Left ventricle myocardium superior (tissue), 1 donor: ENCODE results near the gene KIRREL3. TPM values are rescaled to one million over a fixed set of nuclear protein-coding genes. Genes with fewer than 3 reads are reported as not detected.
A peak's percentile ranks its signal among the peaks of the same experiment; 100 is the strongest.
"Not testable (repeated sequence)": the region's sequence is repeated elsewhere in the genome, so short reads cannot be mapped to it uniquely, and the experiment has no call there.

ENCODE experiments used
- ATAC-seq: fragments of 200-7000 bp; cut with Tn5 transposase; one replicate; pipeline ENCODE4 v1.9.1; 2020; ENCODE audit warnings: mild to moderate bottlenecking, moderate library complexity
- DNase-seq: peaks from one replicate; pipeline ENCODE4 v3.0.0-alpha.2; 2020
- intact Hi-C: fragments of 100-400 bp; cut with micrococcal nuclease; formaldehyde crosslinking; loops from one replicate; pipeline ENCODE4 v1.11.0; 2022
- total RNA-seq: library from RNA; stranded (reverse); fragmentation: NEBNext Ultra II Directional; extraction: Animal tissue kit (Norgen Biotek cat#: 25700); gene quantifications from one replicate; pipeline ENCODE4 v1.2.1, GENCODE V29; 2021
- donor health status: DM: no; HTN: yes; CAD: no; lungs with severe emphysema.

The KIRREL3 gene
- total RNA-seq, 1 donor from 2014 or later = 0.35 TPM

DNA sequence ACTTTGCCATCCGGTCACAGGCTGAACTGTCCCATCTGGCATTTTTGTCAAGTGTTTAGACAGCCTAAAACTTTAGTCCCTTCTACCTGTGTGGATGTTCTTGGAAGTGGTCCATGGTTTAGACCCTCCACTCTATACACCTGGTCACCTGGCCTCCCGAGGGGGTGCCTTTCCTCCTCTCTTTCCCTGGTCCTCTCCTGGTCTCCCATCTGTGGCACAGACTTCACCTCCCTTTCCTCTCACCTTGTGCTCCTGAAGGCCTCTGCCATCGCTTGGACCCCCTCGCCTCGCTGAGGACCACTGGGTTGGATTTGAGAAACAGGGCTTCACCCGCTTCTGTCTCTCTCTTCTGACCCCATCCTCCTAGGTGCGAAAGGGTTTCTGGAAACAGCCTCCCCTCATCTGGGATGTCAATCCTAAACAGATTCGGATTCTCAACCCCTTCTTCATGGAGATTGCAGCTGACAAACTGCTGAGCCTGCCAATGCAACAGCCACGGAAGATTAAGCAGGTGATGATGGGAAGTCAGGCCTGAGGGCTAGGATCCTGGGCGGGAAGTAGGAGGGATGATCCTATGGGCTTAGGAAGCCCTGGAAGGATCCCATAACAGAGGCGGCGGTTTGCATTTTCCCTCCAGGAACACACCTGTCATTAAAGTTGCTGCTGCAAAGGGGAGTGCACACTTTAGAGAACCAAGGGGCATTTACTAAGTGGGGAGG, 591.5 kb downstream of the KIRREL3 start:
- intact Hi-C loops = no loop called here
- ATAC-seq = no peak
- peak; percentile 18 for DNase-seq

DNA sequence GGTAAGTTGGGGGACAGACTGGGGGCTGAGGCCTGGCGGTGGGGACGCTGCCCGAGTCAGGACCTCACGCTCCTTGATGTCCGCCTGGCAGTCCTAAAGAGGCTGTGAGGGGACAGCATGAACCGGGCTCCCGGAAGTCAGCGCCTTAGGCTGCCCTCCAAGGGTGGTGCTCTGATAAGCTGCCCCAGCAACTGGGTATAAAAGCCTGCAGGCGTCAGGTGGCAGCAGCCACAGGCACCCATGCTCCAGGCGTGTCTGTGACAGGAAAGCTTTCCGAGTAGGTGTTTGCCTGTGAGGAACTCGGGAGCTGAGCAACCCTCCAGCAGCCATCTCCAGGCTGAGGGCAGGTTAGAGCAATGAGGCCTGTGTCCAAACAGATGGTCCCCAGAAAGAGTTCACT, 592.1 kb downstream of the KIRREL3 start:
- intact Hi-C loops = no loop called here
- ATAC-seq = no peak
- DNase-seq = peak; percentile 12

DNA sequence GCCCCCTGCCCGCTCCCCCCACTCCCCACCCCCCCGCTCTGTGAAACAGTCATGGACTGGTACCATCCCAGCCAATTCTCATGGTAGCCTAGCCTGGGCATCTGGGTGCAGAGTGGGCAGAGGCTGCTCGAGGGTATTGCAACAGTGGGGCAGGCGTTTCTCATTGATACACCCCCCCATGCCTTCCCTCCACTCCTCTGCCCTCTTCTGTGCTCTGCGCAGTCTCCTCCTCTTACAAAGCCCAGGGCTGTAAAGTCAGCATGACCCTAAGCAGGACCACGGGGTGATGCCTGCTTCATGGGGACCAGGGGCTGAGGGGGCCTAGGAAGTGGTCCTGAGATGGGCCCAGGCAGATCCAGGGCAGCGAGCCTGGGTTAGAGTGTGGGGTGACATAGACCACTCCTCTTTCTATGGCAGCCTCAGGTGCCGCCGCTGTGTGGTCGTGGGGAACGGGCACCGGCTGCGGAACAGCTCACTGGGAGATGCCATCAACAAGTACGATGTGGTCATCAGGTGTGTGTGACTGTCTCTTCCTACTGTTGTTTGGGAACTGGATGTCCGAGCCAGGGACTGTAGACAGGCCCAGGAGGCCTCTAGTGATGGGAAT, 592.8 kb downstream of the KIRREL3 start:
- intact Hi-C loops = no loop called here

DNA sequence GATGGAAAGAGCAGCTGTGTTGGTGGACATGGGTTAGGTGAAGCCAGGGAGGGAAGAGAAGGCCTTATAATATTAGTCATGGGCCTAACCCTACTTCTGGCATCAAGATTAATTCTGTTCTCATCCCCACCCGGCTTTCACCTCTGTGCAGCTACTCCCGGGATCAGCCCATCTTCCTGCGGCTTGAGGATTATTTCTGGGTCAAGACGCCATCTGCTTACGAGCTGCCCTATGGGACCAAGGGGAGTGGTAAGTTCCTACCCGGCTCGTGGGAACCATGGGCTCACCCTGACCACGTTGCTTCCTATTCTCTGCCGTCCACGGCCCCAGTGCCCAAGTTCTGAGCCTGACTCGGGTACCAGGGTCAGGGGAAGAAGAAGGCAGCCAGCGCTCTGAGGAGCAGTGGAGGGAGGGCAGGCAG, 593.5 kb downstream of the KIRREL3 start:
- intact Hi-C loops = no loop called here
- ATAC-seq (no peak), DNase-seq (peak; percentile 18)

More for the DNA sequence above, 592.8 kb downstream of the KIRREL3 start:
- ATAC-seq (no peak), DNase-seq (peak; percentile 20)

DNA sequence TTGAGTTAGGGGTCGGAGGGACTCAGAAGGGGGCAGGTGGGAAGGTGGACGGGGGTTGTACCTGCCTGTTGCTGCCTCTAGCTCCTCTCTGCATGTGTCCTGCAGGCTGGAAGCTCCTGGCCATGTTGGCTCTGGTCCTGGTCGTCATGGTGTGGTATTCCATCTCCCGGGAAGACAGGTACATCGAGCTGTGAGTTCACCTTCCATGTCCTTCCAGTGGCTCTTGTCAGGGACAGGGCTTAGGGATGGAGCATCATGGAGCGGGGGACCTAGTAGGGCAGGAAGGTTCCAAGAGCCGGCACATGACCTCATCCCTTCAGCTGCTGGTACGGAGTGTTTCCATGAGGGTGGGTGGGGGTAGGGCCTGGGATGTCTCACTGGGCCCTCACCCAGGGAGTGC, 594.2 kb downstream of the KIRREL3 start:
- peak; percentile 29 for DNase-seq
- ATAC-seq = peak; percentile 4
- intact Hi-C loops = no loop called here

DNA sequence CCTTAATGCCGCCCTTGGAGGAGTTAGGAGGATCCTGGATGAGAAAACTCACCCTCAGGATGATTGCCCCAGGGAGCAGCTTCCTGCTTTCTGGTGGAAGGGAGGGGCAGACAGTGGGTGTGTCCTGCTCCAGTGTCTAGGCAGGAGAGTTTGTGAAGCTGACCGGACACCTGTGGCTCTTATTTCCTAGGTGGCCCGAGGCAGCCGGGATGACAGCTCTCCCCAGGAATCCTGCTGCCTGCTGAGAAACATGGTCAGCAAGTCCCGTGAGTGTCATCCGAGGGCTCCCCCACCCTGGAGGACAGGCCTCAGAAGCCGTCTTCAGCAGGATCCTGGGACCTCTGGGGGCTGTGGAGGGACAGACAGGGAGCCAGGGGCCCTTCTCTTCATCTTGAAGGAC, 594.7 kb downstream of the KIRREL3 start:
- no peak for ATAC-seq
- intact Hi-C loops = no loop called here
- DNase-seq = peak; percentile 26

DNA sequence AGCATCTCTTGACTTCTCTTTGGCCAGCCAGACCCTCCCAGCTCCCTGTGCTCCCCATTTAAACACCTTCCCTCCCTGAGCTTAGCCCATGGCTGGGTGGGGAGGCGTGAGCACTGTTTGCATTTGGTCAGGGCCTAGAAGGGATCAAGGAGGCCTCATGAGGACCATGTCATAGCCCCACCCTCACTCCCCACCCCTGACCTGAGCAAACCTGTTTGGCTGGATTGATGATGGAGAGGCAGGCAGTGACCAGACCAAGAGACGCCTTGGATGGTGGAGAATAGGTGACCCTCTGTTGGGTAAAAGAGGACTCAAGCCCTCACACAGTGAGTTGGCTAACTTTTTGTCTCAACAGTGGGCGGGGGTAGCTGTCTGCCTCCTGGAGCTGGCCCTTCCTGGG, 595.2 kb downstream of the KIRREL3 start:
- ATAC-seq (no peak), DNase-seq (no peak)
- intact Hi-C loops = no loop called here

DNA sequence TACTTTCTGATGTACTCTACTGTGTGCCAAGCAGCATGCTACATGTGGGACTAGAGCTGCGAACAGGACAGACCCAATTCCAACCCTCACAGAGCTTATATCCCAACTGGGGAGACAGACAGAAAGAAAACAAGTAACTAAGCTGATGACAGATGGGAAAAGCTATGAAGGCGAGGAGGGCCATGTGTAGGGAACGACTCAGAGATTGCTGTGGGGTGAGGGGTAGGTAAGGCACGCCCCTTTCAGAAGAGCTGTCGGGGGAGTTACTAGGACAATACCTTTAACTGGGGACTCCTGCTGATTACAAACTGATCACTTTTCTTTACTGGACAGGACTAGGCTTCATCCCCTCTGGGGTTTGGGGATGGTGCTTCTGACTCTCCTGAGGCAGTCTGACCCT, 596.2 kb downstream of the KIRREL3 start:
- ATAC-seq (peak; percentile 8), DNase-seq (no peak)
- intact Hi-C loops = no loop called here

DNA sequence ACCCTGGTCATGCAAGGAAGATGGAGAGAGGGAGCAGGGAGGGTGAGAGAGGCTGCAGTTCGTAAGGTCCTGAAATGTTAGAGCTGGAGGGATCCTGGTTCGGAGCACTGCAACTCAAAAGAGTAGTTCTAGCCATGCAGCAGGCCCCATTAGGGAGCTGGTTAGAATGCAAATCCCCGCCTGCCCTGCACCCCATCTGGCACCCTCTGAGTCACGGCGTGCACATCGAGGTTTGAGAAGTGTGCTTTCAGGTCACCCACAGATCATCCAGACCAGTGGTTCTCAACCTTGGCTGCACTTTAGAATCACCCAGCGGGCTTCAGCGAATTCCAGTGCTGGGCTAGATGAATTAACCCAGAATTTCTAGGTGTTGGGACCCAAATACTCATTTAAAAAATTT, 596.9 kb downstream of the KIRREL3 start:
- no peak for DNase-seq
- intact Hi-C loops = no loop called here
- no peak for ATAC-seq

DNA sequence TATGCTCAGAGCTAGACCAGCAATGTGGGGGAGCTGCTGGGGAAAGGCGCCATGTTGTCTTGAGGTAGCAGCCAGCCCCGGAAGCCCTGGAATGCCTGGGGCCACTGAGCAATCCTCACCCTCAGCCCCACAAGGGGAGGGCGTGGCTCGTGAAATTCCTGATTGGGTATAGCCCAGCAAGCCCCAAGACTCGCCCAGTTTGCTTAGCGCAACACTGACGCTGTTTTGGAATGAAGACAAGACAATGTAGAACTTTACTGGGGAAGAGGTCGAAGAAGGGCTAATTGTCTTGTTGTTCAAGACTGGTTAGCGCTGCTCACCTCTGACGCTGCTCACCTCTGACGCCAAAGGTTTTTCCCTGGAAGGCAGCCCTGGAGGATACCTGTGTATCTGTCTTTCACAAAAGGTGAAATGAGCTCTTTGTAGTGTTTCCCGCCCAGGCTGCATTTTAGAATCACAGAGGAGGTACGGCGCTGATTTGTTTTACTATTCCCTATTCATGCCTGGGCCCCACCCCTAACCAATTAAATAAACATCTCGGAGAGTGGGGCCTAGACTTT, 597.5 kb downstream of the KIRREL3 start:
- intact Hi-C loops = no loop called here
- no peak for ATAC-seq
- DNase-seq = no peak

DNA sequence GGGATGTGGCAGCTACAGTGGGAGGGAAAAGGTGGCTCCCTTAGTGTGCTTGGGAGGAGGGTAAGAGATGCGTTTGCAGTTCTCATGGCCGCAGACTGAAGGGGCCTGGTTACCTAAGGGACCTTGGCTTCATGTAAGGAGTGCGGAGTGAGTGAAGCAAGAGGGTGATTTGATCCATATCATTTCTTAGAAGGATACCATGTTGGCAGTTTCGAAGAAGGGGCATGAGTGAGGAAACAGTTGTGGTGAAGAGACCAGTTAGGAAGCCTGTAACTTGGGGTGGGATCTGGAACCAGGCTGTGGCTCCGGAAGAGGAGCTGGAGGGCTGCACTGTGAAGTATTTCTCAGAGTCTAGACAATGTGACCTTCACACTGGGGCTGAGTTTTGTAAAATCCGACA, 600.1 kb downstream of the KIRREL3 start:
- intact Hi-C loops = no loop called here
- ATAC-seq = no peak
- DNase-seq = no peak

DNA sequence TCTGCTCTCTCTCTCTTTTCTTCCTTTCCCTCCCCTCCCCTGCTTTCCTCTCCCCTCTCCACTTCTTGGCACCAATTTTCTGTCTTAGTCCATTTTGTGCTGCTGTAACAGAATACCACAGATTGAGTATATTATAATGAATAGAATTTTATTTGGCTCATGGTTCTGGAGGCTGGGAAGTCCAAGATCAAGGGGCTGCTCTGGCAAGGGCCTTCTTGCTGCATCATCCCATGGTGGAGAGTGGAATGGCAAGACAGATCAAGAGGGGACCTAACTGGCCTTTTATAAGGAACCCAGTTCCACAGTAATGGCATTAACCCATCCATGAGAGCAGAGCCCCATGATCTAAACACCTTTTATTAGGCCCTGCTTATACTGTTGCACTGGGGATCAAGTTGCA, 600.6 kb downstream of the KIRREL3 start:
- intact Hi-C loops = no loop called here
- no peak for DNase-seq
- no peak for ATAC-seq

DNA sequence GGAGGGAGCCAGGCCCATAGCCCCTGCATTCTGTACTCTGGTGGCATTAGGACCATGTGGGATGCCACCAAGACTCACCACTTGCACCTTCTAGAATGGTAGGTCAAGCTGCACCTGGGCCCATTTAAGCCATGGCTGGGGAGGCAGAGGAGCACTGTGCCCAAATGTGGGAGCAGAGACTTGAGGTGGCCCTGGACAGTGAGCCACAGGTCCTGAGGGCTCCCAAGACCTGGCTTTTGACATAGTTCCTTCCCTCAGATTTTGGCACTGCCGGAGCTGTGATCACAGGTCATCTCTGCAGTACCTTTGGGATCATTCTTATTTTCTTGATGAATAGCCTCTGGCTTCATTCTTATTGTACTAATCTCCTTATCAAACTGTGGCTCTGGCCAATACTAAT, 601.8 kb downstream of the KIRREL3 start:
- DNase-seq = no peak
- ATAC-seq = no peak
- intact Hi-C loops = no loop called here

DNA sequence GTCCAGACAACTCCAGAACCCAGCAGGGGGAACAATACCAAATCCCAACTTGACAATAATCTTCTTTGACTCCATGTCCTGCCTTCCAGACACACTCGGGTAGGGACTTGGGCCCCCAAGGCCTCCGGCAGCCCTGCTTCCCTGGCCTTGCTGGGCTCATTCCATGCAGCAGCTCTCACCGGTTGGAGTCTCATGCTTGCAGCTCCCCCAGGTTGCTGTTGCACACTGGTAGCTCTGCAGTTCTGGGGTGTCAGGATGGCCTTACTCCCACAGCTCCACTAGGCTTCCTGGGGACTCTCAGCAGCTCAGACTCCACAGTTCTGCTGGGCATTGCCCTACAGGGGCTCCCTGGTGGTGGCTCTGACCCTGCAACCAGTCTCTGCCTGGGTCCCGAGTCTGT, 602.3 kb downstream of the KIRREL3 start:
- ATAC-seq (no peak), DNase-seq (no peak)
- intact Hi-C loops = no loop called here

DNA sequence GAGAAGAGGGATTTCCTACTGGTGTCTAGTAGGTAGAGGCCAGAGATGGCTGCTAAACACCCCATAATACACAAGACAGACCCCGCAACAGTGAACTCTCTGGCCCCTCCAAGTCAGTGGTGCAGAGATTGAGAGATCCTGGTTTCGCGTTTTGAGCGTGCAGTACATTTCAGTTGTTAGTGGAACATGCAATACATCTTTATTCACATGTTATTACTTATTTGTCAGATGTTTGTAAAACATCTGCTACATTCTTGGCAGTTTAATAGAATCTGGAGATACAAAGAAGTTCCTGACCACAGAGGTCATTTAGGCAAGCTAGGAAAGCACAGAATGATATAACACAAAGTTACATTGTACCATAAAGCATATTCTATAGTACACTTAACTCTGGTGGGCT, 603.6 kb downstream of the KIRREL3 start:
- ATAC-seq (no peak), DNase-seq (no peak)
- intact Hi-C loops = no loop called here

DNA sequence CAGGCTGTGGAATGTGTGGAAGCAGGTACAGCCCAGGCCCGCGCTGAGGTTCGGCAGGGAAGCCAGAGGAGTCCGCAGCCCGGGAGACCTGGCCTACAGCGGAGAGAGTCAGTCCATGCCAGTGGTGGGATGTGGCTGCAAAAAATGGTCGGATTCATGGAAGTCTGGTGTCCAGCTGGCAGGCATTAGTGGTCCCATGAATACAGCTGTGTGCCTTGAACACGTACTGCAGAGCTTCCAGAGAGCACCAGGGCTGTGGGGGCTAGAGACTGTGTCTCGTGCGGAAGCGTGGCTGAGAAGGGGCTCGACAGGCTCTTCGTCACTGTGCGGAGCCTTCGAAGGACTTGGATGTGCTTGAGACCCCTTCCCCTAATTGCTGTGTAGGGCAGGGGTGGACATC, 604.3 kb downstream of the KIRREL3 start:
- DNase-seq = peak; percentile 55

DNA sequence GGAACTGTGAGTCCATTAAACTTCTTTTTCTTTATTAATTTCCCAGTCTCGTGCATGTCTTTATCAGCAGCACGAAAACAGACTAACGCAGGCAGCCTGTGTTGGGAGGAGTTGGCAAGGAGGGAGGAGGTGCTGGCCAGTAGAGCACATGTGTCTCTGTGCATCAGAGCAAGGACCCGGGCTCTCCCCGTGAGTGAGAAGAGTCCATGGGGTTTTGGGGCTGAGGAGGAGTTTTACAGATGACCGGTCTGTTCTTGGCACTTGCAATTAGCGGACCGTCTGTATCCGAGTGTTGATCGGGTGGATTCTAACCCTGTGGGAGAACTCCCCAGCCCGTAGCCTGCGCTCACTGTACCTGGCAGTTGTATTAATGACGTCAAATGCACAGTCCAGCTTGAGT, 604.8 kb downstream of the KIRREL3 start:
- intact Hi-C loops = not testable (repeated sequence)
- ATAC-seq (peak; percentile 67), DNase-seq (peak; percentile 77)

More for the DNA sequence above, 604.3 kb downstream of the KIRREL3 start:
- intact Hi-C loops = not testable (repeated sequence)
- peak; percentile 20 for ATAC-seq

DNA sequence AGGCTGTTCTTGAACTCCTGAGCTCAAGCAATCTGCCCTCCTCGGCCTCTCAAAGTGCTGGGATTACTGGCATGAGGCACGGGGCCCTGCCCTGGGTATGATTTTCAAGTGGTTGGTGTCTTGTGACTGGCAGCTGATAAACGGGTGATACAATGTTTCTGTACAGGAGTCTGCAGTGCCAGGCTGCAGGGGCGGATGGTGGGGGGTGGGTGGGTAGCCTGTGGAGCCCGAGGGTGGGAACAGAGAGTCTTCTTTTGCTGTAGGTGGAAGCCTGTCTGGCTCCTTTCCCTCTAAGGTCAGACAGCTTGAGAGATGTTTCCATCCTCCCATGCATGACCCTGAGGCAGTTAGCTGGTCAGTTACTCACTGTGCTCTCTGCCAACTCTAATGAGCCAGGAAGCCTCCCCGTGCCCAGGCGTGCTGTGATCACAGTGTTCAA, 605.9 kb downstream of the KIRREL3 start:
- ATAC-seq (peak; percentile 75), DNase-seq (peak; percentile 72)
- intact Hi-C loops = not testable (repeated sequence)

DNA sequence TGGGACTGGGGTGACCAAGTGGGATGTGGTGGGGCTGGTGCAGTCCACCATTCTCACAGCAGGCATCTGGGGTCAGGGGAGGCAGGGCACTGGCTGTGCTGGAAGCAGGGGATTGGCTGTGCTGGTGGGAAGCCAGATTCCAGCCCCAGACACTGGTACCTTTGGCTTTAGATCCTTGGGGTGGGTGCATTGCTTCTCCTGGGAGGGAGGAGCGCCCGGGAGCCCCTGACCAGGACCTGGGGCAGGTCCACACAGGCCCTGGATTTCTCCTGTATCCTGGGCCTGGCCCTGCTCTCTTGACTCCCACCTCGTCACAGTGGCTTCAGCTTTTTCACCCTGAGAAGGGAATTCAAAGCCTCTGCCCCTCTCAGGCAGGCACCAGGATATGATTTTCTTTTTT, 606.5 kb downstream of the KIRREL3 start:
- intact Hi-C loops = no loop called here
- ATAC-seq (no peak), DNase-seq (peak; percentile 27)

DNA sequence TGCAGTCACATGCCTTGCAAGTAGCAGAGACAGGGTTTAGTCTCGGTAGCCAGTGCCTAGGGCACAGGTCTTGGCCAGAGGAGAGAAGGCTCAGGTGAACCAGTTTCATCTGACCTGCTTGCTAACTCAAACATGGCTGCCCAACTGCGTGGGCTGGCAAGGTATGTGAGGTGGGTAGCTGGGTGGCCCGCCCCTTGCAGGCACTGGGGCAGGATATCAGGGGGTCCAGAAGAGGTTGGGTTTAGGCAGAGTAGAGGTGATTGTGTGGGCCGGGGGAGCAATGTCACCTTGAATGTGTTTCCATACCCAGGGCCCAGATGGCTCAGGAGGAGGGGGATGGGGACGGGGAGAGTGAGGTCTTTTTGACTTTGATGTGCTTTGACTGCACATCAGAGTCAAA, 607.4 kb downstream of the KIRREL3 start:
- intact Hi-C loops = no loop called here
- DNase-seq (peak; percentile 23), ATAC-seq (no peak)

DNA sequence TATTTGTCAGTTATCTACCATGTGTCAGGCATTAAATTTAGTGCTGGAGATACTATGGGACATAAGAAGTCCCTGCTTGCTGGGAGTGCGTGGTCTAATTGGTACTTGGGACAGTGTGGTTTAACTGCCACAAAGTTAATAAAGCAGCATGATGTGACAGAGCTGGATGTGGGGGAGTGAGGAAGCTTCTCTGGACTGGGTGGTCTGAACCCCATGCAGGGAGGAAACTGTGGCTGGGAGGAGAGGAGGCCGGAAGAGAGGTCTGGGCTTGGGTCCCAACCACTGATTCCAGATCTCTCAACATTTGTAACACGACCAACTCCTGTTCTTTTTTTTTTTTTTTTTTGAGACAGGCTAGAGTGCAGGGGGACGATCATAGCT, 607.9 kb downstream of the KIRREL3 start:
- ATAC-seq (no peak), DNase-seq (peak; percentile 21)

More for the DNA sequence above, 607.9 kb downstream of the KIRREL3 start:
- intact Hi-C loops = no loop called here
